Left lung (tissue), 10 donors: Measurements from ENCODE around the gene DAB1. TPM values are rescaled to one million over a fixed set of nuclear protein-coding genes. Genes with fewer than 3 reads are reported as not detected.

Source experiments
- ATAC-seq: fragments of 200-7000 bp; cut with Tn5 transposase; one replicate; pipeline ENCODE4 v1.9.1; 2020; ENCODE audit warnings: moderate library complexity
- DNase-seq, 4 donors: peaks; one replicate each; pipeline ENCODE4 v3.0.0-alpha.2; 2013 to 2020
- H3K27ac ChIP-seq, 2 donors: fragments of 200-600 bp; sonication (generic) in 1 of 2; one replicate each; pipeline versions ENCODE4 v1.5.0 to v1.8.0; 2020 to 2021
- H3K27me3 ChIP-seq, 2 donors: fragments of 200-600 bp; sonication (generic) in 1 of 2; one replicate each; pipeline versions ENCODE4 v1.5.0 to v1.8.0; 2020 to 2021
- H3K36me3 ChIP-seq, 2 donors: fragments of 200-600 bp; sonication (generic) in 1 of 2; one replicate each; pipeline versions ENCODE4 v1.5.0 to v1.8.0; 2020 to 2021
- H3K4me1 ChIP-seq, 2 donors: fragments of 200-600 bp; one replicate each; pipeline ENCODE4 v1.8.0; 2021
- H3K4me3 ChIP-seq, 2 donors: fragments of 200-600 bp; sonication (generic) in 1 of 2; one replicate each; pipeline versions ENCODE4 v1.5.0 to v1.8.0; 2020 to 2021; ENCODE audit warnings: mild to moderate bottlenecking in 1 of 2
- H3K9me3 ChIP-seq, 2 donors: fragments of 200-600 bp; sonication (generic) in 1 of 2; one replicate each; pipeline versions ENCODE4 v1.5.0 to v1.8.0; 2020 to 2021
- CTCF ChIP-seq, 2 donors: fragments of 200-600 bp; sonication (generic) in 1 of 2; IDR thresholded peaks; one replicate each; pipeline versions ENCODE4 v1.5.0 to v1.8.0; 2021; ENCODE audit warnings: antibody characterized with exemption in 2 of 2
- intact Hi-C, 2 donors: fragments of 100-400 bp; cut with DNase I; formaldehyde crosslinking; loops; one replicate each; pipeline versions ENCODE4 v1.11.2 to v1.14.2; 2022
- polyA plus RNA-seq, 6 donors: library from polyadenylated mRNA; unstranded; fragments of 120-200 nt; gene quantifications; one replicate each; pipeline ENCODE4 v1.2.1, GENCODE V29; 2013; ENCODE audit not compliant: insufficient read length in 6 of 6
- total RNA-seq, 2 donors: library from RNA; stranded (reverse); fragmentation: NEBNext Ultra II Directional; extraction: Animal tissue kit (Norgen Biotek cat#: 25700); gene quantifications; one replicate each; pipeline ENCODE4 v1.2.1, GENCODE V29; 2021
- donor health status: DM: no; HTN: yes; CAD: no.
- donor health status: DM: no; HTN: no; CAD: no.

The DAB1 gene
- total and polyA plus RNA-seq, 8 donors: 0.17 to 1.7 (median 1.1) TPM

GRCh38 chr1:57214951-57215575 lies 208.8 kb downstream of the DAB1 start:
- H3K4me1 ChIP-seq: no peaks in the 10 kb centered on the region
- H3K36me3 ChIP-seq: no peaks in the 10 kb centered on the region
- H3K4me3 ChIP-seq: no peak overlapping the region
- ATAC-seq (peak; percentile 62), DNase-seq (peak in 1 of 4 donors; percentile 13)
- no peak overlapping the region for H3K27ac ChIP-seq
- intact Hi-C loops: no loop called here
- H3K9me3 ChIP-seq: no peaks in the 10 kb centered on the region
- no peak for TF ChIP-seq CTCF (IDR thresholded peaks at IDR 0.05)
- H3K27me3 ChIP-seq: no peaks in the 10 kb centered on the region

- H3K9me3 ChIP-seq: no peaks in the 10 kb centered on the region
- no peaks in the 10 kb centered on the region for H3K4me1 ChIP-seq
- no peak overlapping the region for H3K27ac ChIP-seq
- H3K36me3 ChIP-seq: no peaks in the 10 kb centered on the region
- no peak overlapping the region for H3K4me3 ChIP-seq
- intact Hi-C loops: no loop called here
- no peaks in the 10 kb centered on the region for H3K27me3 ChIP-seq
- DNase-seq (no peak), ATAC-seq (no peak)
- no peak for TF ChIP-seq CTCF (IDR thresholded peaks at IDR 0.05)
Measured at GRCh38 chr1:57210881-57211280, 213.0 kb downstream of the DAB1 start.

- no peaks in the 10 kb centered on the region for H3K4me1 ChIP-seq
- no peak for ATAC-seq
- intact Hi-C loops: no loop called here
Measured at GRCh38 chr1:57209495-57209894, 214.4 kb downstream of the DAB1 start.

GRCh38 chr1:57208741-57209302 lies 215.0 kb downstream of the DAB1 start:
- intact Hi-C loops: no loop called here
- DNase-seq (no peak), ATAC-seq (no peak)
- H3K4me3 ChIP-seq: no peak overlapping the region
- no peak for TF ChIP-seq CTCF (IDR thresholded peaks at IDR 0.05)
- no peaks in the 10 kb centered on the region for H3K36me3 ChIP-seq
- no peaks in the 10 kb centered on the region for H3K4me1 ChIP-seq
- H3K27ac ChIP-seq: no peak overlapping the region
- H3K9me3 ChIP-seq: no peaks in the 10 kb centered on the region
- no peaks in the 10 kb centered on the region for H3K27me3 ChIP-seq

More at GRCh38 chr1:57209495-57209894, 214.4 kb downstream of the DAB1 start:
- DNase-seq: no peak
- H3K27me3 ChIP-seq: no peaks in the 10 kb centered on the region
- no peak overlapping the region for H3K27ac ChIP-seq
- no peaks in the 10 kb centered on the region for H3K9me3 ChIP-seq
- no peak for TF ChIP-seq CTCF (IDR thresholded peaks at IDR 0.05)
- H3K4me3 ChIP-seq: no peak overlapping the region
- no peaks in the 10 kb centered on the region for H3K36me3 ChIP-seq

GRCh38 chr1:57206038-57206437 lies 217.8 kb downstream of the DAB1 start:
- no peak for TF ChIP-seq CTCF (IDR thresholded peaks at IDR 0.05)
- ATAC-seq: no peak
- no peaks in the 10 kb centered on the region for H3K27me3 ChIP-seq

More at GRCh38 chr1:57206038-57206437, 217.8 kb downstream of the DAB1 start:
- intact Hi-C loops: no loop called here
- H3K9me3 ChIP-seq: no peaks in the 10 kb centered on the region
- H3K36me3 ChIP-seq: no peaks in the 10 kb centered on the region
- no peak overlapping the region for H3K4me3 ChIP-seq
- DNase-seq: no peak
- no peaks in the 10 kb centered on the region for H3K4me1 ChIP-seq
- no peak overlapping the region for H3K27ac ChIP-seq
